ENCODE results near the gene DCAF12.

Gene DCAF12

GRCh38 chr9:34079181-34079580 is 47.3 kb downstream of the DCAF12 start:
- no peak for TF ChIP-seq MYC (IDR thresholded peaks at IDR 0.05; ENCODE audit: low read depth, low read length)
- no peak for TF ChIP-seq MAX (IDR thresholded peaks at IDR 0.05; ENCODE audit: low read depth, low read length)
- TF ChIP-seq CTCF (IDR thresholded peaks at IDR 0.05; ENCODE audit: low read depth, low read length) = no peak
- no peak for TF ChIP-seq POLR2A (IDR thresholded peaks at IDR 0.05; ENCODE audit: extremely low read depth, insufficient read length)
- DNase-seq (ENCODE audit: low read depth) = no peak
- H3K4me3 ChIP-seq (ENCODE audit: low read depth, low read length) = no peak overlapping the region

- DNase-seq (ENCODE audit: low read depth) = peak; percentile 74
- no peak overlapping the region for H3K4me3 ChIP-seq (ENCODE audit: low read depth, low read length)
Observed at GRCh38 chr9:34072868-34073590, 53.5 kb downstream of the DCAF12 start.

GRCh38 chr9:34072410-34072809 is 54.1 kb downstream of the DCAF12 start:
- TF ChIP-seq MAX (IDR thresholded peaks at IDR 0.05; ENCODE audit: low read depth, low read length) = no peak
- TF ChIP-seq CTCF (IDR thresholded peaks at IDR 0.05; ENCODE audit: low read depth, low read length) = no peak
- TF ChIP-seq MYC (IDR thresholded peaks at IDR 0.05; ENCODE audit: low read depth, low read length) = no peak
- no peak for TF ChIP-seq POLR2A (IDR thresholded peaks at IDR 0.05; ENCODE audit: extremely low read depth, insufficient read length)
- H3K4me3 ChIP-seq (ENCODE audit: low read depth, low read length) = no peak overlapping the region
- no peak for DNase-seq (ENCODE audit: low read depth)

More at GRCh38 chr9:34072868-34073590, 53.5 kb downstream of the DCAF12 start:
- TF ChIP-seq MYC (IDR thresholded peaks at IDR 0.05; ENCODE audit: low read depth, low read length) (no peak), MAX (IDR thresholded peaks at IDR 0.05; ENCODE audit: low read depth, low read length) (peak; percentile 30; the same call in 1 of the 2 replicates), CTCF (IDR thresholded peaks at IDR 0.05; ENCODE audit: low read depth, low read length) (peak; percentile 0), POLR2A (IDR thresholded peaks at IDR 0.05; ENCODE audit: extremely low read depth, insufficient read length) (no peak)

GRCh38 chr9:34070606-34071324 is 55.7 kb downstream of the DCAF12 start:
- DNase-seq (ENCODE audit: low read depth) = no peak
- H3K4me3 ChIP-seq (ENCODE audit: low read depth, low read length) = no peak overlapping the region
- TF ChIP-seq CTCF (IDR thresholded peaks at IDR 0.05; ENCODE audit: low read depth, low read length) = no peak
- TF ChIP-seq MYC (IDR thresholded peaks at IDR 0.05; ENCODE audit: low read depth, low read length) = no peak
- no peak for TF ChIP-seq POLR2A (IDR thresholded peaks at IDR 0.05; ENCODE audit: extremely low read depth, insufficient read length)
- TF ChIP-seq MAX (IDR thresholded peaks at IDR 0.05; ENCODE audit: low read depth, low read length) = no peak

- TF ChIP-seq POLR2A (IDR thresholded peaks at IDR 0.05; ENCODE audit: extremely low read depth, insufficient read length) (no peak), MAX (IDR thresholded peaks at IDR 0.05; ENCODE audit: low read depth, low read length) (no peak), CTCF (IDR thresholded peaks at IDR 0.05; ENCODE audit: low read depth, low read length) (no peak), MYC (IDR thresholded peaks at IDR 0.05; ENCODE audit: low read depth, low read length) (no peak)
- H3K4me3 ChIP-seq (ENCODE audit: low read depth, low read length) = no peak overlapping the region
- DNase-seq (ENCODE audit: low read depth) = no peak
Observed at GRCh38 chr9:34069831-34070230, 56.7 kb downstream of the DCAF12 start.
